VCaP (cell line): Measurements from ENCODE around the gene KRTAP20-2.

Experiments
- H3K27ac ChIP-seq: fragments of 450-650 bp; 2 replicates; pipeline ENCODE4 v1.5.1; 2017
- CTCF ChIP-seq: fragments of 450-650 bp; conservative IDR thresholded peaks from 2 replicates; pipeline ENCODE4 v1.5.1; 2017; ENCODE audit warnings: mild to moderate bottlenecking, moderate library complexity

KRTAP20-2 gene

GRCh38 chr21:30613836-30614235 is 21.2 kb upstream of the KRTAP20-2 start, which contains the start of gene KRTAP6-1:
Gene KRTAP6-1 (minus strand): TSS chr21:30613930. CDS start chr21:30613904, 26 bp downstream.
- no peak for TF ChIP-seq CTCF
- no peak within 1 kb of the TSS for H3K27ac ChIP-seq

GRCh38 chr21:30615199-30615598 is 19.8 kb upstream of the KRTAP20-2 start:
- no peak overlapping the region for H3K27ac ChIP-seq
- TF ChIP-seq CTCF, result no peak

- TF ChIP-seq CTCF, result no peak
- no peak within 1 kb of the TSS for H3K27ac ChIP-seq
Measured at GRCh38 chr21:30616125-30616524, 18.9 kb upstream of the KRTAP20-2 start, which contains the start of gene KRTAP20-1. Gene KRTAP20-1 (plus strand): TSS chr21:30616425. CDS start chr21:30616455, 30 bp downstream.

- TF ChIP-seq CTCF, result no peak
- H3K27ac ChIP-seq, result no peak overlapping the region
Measured at GRCh38 chr21:30620080-30620479, 14.9 kb upstream of the KRTAP20-2 start.

GRCh38 chr21:30620522-30620921 is 14.5 kb upstream of the KRTAP20-2 start, which contains the start of gene KRTAP20-4:
Gene KRTAP20-4 (plus strand): TSS chr21:30620627.
- no peak within 1 kb of the TSS for H3K27ac ChIP-seq
- TF ChIP-seq CTCF, result no peak

- H3K27ac ChIP-seq, result no peak overlapping the region
- no peak for TF ChIP-seq CTCF
Measured at GRCh38 chr21:30623362-30623761, 11.6 kb upstream of the KRTAP20-2 start.

GRCh38 chr21:30625449-30626165 is 9.4 kb upstream of the KRTAP20-2 start:
- no peak overlapping the region for H3K27ac ChIP-seq
- no peak for TF ChIP-seq CTCF
